ENCODE measurements around the gene EIF4E1B. TPM values are rescaled to one million over a fixed set of nuclear protein-coding genes. Genes with fewer than 3 reads are reported as not detected.

Gene EIF4E1B
- total RNA-seq, 2 donors from 2014 or later: not detected

DNA sequence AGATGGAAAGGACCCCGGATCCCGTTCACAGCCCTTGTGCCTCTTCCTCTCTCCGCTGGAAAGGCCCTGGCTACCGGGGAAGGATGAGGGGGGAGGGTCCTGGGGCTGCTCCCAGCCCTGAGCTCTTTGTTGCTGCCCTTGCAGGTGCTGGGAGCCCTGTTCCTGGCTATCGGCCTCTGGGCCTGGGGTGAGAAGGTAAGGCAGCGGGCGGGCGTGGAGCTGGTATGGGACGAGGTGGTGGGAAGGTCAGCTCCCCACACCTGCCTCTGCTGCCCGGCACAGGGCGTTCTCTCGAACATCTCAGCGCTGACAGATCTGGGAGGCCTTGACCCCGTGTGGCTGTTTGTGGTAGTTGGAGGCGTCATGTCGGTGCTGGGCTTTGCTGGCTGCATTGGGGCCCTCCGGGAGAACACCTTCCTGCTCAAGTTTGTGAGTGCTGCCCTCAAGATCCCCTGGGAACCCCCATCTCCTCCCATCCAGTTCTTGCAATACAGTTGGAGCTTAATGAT, 21.1 kb downstream of the EIF4E1B start:
- Histone ChIP-seq H3K4me3 (no peak overlapping the region), H3K27me3 (no peaks in the 10 kb centered on the region), H3K9me3 (no peaks in the 10 kb centered on the region), H3K4me1 (peaks cover 0 to 20% of the 10 kb centered on the region in 2 donors), H3K36me3 (peaks cover 17% of the 10 kb centered on the region), H3K27ac (no peak overlapping the region)
- no peak for DNase-seq (ENCODE audit: low spot score)
- TF ChIP-seq, protein P1, sequence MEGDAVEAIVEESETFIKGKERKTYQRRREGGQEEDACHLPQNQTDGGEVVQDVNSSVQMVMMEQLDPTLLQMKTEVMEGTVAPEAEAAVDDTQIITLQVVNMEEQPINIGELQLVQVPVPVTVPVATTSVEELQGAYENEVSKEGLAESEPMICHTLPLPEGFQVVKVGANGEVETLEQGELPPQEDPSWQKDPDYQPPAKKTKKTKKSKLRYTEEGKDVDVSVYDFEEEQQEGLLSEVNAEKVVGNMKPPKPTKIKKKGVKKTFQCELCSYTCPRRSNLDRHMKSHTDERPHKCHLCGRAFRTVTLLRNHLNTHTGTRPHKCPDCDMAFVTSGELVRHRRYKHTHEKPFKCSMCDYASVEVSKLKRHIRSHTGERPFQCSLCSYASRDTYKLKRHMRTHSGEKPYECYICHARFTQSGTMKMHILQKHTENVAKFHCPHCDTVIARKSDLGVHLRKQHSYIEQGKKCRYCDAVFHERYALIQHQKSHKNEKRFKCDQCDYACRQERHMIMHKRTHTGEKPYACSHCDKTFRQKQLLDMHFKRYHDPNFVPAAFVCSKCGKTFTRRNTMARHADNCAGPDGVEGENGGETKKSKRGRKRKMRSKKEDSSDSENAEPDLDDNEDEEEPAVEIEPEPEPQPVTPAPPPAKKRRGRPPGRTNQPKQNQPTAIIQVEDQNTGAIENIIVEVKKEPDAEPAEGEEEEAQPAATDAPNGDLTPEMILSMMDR (IDR thresholded peaks at IDR 0.05): no peak

- Histone ChIP-seq H3K9me3 (no peaks in the 10 kb centered on the region), H3K36me3 (peaks cover 23% of the 10 kb centered on the region), H3K4me3 (no peak overlapping the region), H3K27me3 (no peaks in the 10 kb centered on the region), H3K4me1 (peaks cover 0 to 16% of the 10 kb centered on the region in 2 donors), H3K27ac (no peak overlapping the region)
- TF ChIP-seq, protein P1 (IDR thresholded peaks at IDR 0.05): no peak
- no peak for DNase-seq (ENCODE audit: low spot score)
These were observed 21.7 kb downstream of the EIF4E1B start for GRCh38 chr5:176652136-176652535.

DNA sequence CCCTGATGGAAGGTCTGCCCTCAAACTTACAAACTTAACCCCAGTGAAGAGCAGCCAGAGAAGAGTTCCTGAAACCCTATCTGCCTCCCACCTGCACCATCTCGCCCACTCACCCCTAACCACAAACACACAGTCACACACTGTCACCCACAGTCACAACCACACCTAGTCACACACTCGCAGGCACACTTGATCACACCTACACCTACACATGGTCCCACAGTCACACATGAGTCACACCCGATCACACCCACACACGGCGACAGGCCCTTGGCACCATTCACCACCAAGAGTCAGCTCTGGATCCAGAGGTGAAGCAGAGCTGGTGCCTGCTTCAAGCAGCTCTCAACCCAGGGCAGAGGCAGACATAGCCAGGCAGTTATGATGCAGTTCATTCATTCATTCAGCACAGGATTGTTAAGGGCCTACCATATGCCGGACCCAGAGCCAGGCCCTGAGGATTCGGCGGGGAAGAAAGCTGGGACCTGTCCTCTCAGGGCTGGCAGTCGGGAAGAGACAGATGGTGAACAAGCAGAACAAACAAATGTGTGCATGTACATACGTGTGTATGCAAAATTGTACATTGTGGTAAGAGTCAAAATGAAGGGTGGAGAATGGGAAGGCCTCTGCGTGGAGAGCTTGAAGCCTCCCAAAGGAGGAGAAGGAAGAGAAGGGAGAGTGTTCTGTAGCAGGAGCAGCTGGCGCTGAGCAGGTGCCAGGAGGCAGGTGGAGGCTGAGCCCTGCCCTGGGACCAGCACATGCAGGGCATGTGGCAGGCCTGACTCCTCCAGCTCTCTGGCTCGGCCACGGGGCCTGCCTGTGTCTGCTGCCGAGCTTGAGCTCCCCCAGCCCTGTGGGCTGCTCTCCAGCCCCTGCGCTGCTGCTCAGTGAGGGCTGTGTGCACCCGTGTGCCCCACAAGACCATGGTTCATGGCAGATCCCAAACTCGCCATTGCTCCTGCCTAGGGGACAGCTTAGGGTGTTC, 23.2 kb downstream of the EIF4E1B start:
- H3K4me1 ChIP-seq: peaks cover 0 to 11% of the 10 kb centered on the region in 2 donors
- no peak overlapping the region for H3K27ac ChIP-seq
- H3K4me3 ChIP-seq: no peak overlapping the region
- no peaks in the 10 kb centered on the region for H3K27me3 ChIP-seq
- no peaks in the 10 kb centered on the region for H3K9me3 ChIP-seq
- peaks cover 24% of the 10 kb centered on the region for H3K36me3 ChIP-seq
- DNase-seq (ENCODE audit: low spot score): no peak
- TF ChIP-seq, protein P1 (IDR thresholded peaks at IDR 0.05): no peak

- no peak overlapping the region for H3K27ac ChIP-seq
- TF ChIP-seq, protein P1 (IDR thresholded peaks at IDR 0.05): no peak
These were observed 24.4 kb downstream of the EIF4E1B start for GRCh38 chr5:176654856-176655255.

DNA sequence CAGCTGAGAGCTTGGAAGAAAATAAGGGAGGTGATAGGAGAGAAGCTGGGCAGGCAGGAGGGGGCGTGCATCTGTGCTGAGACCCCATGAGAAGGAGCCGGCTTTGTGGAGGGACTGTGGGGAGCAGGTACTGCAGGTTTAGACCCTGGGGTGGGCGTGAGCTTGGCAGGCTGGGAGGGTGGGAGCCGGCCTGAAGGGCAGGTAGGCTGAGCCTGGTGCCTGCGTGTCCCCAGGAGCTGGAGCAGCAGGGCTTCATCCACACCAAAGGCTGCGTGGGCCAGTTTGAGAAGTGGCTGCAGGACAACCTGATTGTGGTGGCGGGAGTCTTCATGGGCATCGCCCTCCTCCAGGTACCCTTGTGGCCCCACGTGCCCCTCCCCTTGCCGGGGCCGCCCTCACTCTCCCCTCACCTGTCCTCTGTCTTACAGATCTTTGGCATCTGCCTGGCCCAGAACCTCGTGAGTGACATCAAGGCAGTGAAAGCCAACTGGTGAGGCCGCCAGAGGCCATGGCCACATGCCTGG, 26.1 kb downstream of the EIF4E1B start:
- Histone ChIP-seq H3K27ac (no peak overlapping the region), H3K4me3 (no peak overlapping the region), H3K9me3 (no peaks in the 10 kb centered on the region), H3K36me3 (peaks cover 24% of the 10 kb centered on the region), H3K4me1 (peaks cover 0 to 12% of the 10 kb centered on the region in 2 donors), H3K27me3 (no peaks in the 10 kb centered on the region)
- DNase-seq (ENCODE audit: low spot score): no peak
- TF ChIP-seq, protein P1 (IDR thresholded peaks at IDR 0.05): no peak

More at GRCh38 chr5:176654856-176655255, 24.4 kb downstream of the EIF4E1B start:
- peaks cover 24% of the 10 kb centered on the region for H3K36me3 ChIP-seq
- H3K4me1 ChIP-seq: peaks cover 0 to 9% of the 10 kb centered on the region in 2 donors
- no peak overlapping the region for H3K4me3 ChIP-seq
- H3K9me3 ChIP-seq: no peaks in the 10 kb centered on the region
- no peaks in the 10 kb centered on the region for H3K27me3 ChIP-seq
- no peak for DNase-seq (ENCODE audit: low spot score)

Measured in right atrium auricular region (tissue), 2 donors.